Measurements from ENCODE around the gene RABAC1.

DNA sequence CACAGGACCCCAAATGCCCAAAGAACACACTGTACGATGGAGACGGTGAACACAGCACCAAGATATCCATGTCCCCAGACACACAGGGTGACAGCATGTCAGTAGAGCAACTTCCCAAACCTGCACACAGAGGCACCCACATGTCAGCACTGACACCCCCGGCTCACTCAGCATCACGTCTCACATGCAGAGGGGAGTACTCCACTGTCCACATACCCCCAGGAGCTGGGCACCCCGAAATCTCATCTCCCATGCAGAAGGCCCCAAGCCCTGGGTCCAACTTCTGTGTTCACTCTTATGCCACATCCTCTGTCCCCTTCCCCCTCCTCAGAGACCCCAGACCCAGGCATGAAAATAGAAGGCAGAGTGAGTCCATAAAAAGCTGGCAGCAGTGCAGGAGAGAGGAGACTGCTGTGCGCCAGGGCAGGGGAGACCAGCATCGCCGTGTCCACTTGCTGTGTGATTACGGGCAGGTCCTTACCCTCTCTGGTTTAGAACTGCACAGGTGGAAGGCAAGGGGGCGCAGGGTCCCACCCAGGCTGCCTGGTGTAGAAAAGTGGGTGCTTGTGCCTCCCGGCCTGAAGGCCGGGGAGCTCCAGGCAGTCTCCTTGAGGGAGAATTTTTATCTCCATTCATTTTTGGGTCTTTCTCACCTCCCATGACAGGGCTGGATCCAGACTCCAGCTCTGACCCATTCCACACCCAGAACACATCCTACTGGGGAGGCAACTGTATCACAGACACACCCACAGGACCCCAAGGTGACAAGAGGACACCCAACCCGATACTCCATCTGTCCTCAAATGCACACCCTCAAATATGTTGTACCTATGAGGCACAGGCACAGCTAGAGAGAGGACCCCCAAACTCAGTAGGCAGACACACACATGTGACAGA, 47.9 kb downstream of the RABAC1 start:
- TF ChIP-seq, protein P1, sequence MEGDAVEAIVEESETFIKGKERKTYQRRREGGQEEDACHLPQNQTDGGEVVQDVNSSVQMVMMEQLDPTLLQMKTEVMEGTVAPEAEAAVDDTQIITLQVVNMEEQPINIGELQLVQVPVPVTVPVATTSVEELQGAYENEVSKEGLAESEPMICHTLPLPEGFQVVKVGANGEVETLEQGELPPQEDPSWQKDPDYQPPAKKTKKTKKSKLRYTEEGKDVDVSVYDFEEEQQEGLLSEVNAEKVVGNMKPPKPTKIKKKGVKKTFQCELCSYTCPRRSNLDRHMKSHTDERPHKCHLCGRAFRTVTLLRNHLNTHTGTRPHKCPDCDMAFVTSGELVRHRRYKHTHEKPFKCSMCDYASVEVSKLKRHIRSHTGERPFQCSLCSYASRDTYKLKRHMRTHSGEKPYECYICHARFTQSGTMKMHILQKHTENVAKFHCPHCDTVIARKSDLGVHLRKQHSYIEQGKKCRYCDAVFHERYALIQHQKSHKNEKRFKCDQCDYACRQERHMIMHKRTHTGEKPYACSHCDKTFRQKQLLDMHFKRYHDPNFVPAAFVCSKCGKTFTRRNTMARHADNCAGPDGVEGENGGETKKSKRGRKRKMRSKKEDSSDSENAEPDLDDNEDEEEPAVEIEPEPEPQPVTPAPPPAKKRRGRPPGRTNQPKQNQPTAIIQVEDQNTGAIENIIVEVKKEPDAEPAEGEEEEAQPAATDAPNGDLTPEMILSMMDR (conservative IDR thresholded peaks at IDR 0.05), result no peak
- TF ChIP-seq ZFX (IDR thresholded peaks at IDR 0.05), result no peak
